ENCODE results near the gene ACADS.
A peak's percentile ranks its signal among the peaks of the same experiment; 100 is the strongest.

The ACADS gene, protein sequence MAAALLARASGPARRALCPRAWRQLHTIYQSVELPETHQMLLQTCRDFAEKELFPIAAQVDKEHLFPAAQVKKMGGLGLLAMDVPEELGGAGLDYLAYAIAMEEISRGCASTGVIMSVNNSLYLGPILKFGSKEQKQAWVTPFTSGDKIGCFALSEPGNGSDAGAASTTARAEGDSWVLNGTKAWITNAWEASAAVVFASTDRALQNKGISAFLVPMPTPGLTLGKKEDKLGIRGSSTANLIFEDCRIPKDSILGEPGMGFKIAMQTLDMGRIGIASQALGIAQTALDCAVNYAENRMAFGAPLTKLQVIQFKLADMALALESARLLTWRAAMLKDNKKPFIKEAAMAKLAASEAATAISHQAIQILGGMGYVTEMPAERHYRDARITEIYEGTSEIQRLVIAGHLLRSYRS

DNA sequence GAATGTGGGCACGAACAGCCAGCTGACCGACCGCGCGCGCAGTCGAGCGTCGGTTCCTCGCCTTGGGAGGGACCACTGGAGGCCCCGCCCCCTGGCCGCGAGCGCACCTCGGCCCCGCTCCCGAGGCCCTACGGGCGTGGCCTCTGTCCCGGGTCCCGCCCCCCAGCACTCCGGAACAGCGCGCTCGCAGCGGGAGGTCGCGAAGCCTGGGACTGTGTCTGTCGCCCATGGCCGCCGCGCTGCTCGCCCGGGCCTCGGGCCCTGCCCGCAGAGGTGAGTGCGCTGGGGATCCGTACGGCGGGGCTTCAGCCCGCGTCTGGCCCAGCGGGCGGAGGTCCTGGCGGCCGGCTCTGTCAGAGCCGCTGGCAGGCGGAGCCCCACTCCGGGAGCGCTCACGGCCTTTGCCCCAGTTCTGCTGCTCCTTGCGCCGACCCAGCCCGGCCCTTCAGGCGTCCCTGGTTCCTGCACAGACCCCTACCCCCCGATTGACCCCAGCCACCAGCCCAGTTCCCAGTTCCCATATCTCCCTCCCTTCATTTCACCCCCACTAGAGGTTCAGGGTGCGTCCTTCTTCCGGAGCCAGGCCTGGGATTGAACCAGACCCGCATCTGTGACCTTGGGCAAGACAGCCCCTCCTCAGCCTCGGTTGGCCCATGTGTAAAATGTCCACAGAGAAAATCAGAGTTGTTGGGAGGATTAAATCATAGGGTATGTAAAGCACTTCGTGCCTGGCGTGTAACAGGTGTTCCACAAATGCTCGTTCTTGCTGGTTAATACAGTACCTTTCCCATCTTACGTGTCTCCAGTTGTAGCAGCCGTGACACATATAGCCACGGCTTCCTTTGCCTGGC lies at the start of gene ACADS:
TSS of gene ACADS (plus strand) at position 168 of the 851 bp plus-strand sequence. CDS start at position 228, 60 bp downstream.
- peak; percentile 36 to 45 for DNase-seq (ENCODE audit: low read depth in 2 of 2)

- no peak for DNase-seq (ENCODE audit: low read depth in 2 of 2)
These were observed 47.7 kb upstream of the ACADS start for GRCh38 chr12:120677765-120678473.

- no peak for DNase-seq (ENCODE audit: low read depth in 2 of 2)
These were observed 47.1 kb upstream of the ACADS start for GRCh38 chr12:120678572-120678971.

DNA sequence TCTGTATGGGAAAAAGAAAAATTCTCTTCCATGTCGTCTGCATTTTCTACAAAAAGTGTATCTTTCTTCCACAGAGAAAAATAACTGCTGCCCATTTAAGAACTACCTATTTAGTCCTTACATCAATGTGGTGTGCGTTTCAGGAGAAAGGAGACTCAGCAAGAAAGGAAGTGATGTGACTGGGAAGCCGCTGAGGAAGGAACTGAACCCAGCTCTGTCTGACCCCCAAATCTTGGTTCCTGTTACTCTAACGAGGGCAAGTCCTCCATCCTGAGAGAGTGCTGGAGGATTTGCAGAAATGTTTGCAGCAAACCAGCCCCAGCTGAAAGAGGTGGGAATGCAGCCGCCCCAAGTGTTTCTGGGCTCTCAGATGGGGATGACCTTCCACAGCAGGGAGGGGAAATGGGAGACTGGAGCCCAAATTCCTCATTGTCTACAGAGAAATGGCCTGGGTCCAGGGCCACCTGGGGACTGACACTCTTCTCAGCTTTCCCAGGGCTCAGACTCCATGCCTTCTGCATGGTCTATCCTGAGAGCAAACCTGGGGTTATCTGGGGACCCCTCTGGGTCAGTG lies 45.4 kb upstream of the ACADS start:
- DNase-seq (ENCODE audit: low read depth in 2 of 2), result no peak

- DNase-seq (ENCODE audit: low read depth in 2 of 2), result no peak
These were observed 41.1 kb upstream of the ACADS start for GRCh38 chr12:120684523-120684932.

DNA sequence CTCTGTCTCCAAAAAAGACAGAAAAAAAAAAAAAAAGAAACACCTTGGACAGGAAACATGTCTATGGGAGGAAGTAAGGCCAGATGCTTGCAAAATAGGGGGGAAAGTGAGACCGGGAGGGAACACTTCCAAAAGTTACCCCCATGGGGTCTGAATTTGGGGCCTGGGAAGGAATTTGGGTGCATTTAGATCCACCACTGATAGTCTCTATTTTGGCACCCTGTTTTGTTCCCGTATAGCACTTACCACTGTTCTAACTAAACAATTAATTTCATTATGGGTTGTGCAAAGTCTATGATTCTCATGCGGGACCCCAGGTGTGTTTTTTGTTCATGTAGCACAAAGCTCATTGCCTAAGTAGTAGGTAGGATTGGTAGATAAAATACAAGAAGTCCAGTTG lies 40.1 kb upstream of the ACADS start:
- no peak for DNase-seq (ENCODE audit: low read depth in 2 of 2)

DNA sequence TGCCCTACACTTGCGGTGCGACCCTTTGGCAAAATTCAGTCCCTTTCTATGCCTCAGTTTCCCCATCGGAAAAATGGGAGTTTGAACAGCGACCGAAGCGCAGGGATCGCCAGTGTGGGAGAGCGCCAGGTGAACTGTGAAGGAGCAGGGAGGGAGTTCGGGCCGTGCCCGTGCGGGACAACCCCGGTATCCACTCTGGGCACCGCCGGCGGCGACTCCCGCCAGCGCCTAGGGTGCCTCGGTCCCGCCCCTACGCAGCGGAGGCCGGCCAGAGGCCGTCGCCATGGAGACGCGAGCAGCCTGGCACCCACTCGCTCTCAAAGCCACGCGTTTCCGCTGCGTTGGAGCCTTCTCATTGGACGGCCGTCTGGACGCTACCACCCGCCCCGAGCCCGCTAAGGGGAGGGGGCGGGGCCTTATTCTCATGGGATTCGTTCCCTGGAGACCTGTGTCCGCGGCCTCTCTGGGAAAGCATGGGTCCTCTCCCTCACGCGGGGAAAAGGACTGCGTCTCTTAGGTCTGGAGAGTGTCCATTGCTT lies 39.4 kb upstream of the ACADS start:
- peak; percentile 91 to 92 for DNase-seq (ENCODE audit: low read depth in 2 of 2)

DNA sequence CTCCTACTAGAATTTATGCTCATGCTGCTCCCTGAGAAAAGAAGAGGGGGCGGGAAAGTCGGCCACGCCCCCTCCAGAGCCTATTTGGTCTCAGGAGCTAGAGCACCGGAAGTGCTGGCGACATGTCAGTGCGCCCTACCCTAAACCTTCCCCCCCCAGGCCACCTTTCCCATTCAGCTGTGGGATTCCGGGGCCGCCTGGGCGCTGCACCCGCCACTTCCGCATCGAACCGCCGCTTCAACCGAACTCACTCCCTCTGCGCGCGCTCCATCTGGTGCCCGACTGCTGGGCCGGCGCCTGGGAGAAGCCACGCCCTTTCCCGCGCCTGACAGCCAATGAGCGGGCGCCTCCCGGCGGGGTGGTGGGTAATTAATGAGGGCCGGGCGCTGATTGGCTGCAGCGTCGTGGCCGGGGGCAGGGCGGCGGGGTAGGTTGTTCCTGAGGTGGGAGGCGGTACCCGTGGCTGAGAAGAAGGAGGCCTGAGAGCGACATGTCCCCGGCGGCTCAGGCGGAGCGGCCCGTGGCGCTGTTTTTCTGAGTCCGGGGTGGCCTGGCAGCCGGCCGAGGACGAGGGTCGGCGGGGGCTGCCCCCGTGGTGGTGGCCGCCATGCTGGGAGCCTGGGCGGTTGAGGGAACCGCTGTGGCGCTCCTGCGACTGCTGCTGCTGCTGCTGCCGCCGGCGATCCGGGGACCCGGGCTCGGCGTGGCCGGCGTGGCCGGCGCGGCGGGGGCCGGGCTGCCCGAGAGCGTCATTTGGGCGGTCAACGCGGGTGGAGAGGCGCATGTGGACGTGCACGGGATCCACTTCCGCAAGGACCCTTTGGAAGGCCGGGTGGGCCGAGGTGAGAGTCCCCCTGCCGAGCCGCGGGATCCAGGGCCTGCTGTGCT lies 38.7 kb upstream of the ACADS start, which contains the start of gene MLEC:
TSS of gene MLEC (plus strand) at position 460 of the 888 bp plus-strand sequence. CDS start at position 608, 148 bp downstream.
- DNase-seq (ENCODE audit: low read depth in 2 of 2), result peak; percentile 97

DNA sequence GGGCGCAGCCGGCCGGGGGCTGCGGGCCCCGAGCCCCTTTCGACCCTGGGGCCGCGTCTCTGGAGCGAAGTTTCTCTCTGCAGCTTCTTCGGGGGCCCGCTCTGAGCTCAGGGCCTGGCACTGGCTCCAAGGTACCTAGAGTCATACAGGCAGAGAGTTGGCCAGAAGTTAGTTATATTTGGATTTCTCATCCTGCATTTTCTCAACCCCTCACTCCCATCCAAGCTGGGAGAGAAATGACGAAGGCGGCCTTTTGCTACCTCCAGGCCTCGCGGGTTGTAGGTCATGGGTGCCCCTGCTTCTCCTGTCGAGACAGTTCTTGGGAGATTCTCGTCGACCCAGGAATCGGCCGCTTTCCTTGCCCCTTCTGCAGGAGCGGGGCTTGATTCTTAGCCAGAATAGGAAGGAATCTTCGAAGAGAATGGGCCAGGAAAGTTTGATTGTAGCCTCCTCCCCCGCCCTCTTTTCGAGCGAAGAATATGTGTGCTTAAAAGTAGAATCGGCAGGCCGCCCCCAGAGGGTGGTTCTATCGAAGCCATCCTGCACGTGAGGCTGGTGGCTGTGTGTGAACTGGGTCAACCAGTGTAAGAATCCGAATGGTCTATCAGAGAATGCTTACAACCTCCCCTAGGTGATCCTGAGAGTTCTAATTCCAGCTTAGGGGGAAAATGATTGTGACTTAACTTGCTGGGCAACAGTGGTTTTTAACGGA lies 37.9 kb upstream of the ACADS start:
- no peak for DNase-seq (ENCODE audit: low read depth in 2 of 2)

DNA sequence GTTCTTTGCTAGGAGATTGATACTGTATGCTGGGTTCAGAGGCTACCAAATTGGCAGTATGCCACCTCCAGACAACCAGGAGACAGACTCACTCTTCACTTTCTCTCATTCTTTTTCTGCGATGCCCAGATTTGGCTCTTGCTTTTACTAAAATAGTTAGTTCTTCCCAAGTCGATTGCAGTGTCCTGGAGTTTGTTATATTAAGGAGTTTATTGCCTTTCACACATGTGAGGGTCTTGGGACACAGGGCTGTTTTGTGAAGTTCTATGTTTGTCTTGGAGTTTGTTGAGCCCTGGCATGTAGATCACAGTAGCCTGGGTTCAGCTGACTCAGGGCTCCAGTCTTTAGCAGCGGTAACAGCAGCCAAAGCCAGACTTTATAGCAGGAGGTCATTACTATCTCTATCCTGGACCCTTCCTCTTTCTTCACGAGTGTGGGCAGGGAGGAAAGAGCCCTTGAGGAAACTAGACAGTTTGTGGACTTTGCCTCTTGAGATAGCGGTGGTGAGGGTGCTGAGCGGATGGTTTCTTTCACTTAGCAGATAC lies 37.0 kb upstream of the ACADS start:
- no peak for DNase-seq (ENCODE audit: low read depth in 2 of 2)

GRCh38 chr12:120689397-120690082 lies 36.1 kb upstream of the ACADS start:
- no peak for DNase-seq (ENCODE audit: low read depth in 2 of 2)

DNA sequence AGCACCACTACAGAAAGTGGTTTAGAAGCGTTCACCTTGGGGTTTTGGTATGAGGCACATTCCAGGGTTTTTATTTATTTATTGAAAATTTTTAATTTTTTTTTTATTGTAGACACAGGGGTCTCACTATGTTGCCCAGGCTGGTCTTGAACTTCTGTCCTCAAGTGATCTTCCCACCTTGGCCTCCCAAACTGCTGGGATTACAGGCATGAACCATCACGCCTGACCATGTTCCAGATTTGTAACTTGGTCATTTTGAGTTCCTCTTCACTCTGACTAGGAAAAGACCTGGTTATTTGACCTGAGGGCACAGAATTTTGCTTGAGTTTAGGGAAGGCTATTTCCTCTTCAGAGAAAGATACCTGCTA lies 35.6 kb upstream of the ACADS start:
- DNase-seq (ENCODE audit: low read depth in 2 of 2), result no peak

DNA sequence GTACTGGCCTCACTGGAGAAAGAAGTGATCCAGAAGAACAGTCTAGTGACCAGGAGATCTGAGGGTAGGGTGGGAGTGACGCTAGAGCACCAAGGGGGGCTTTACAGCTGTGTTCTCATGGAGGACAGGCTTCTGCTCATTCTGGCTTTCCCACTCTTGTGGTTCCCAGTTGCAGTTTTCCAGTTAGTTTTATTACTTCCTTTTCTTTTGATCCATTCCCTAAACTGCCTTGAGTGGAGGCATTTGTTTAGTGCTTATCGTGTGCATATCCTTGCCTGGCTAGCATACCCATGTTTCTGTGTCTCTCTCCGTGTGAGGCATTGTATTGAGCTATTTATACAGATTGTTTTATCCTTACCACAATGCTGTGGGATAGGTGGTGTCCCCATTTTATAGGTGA lies 34.6 kb upstream of the ACADS start:
- DNase-seq (ENCODE audit: low read depth in 2 of 2), result no peak

DNA sequence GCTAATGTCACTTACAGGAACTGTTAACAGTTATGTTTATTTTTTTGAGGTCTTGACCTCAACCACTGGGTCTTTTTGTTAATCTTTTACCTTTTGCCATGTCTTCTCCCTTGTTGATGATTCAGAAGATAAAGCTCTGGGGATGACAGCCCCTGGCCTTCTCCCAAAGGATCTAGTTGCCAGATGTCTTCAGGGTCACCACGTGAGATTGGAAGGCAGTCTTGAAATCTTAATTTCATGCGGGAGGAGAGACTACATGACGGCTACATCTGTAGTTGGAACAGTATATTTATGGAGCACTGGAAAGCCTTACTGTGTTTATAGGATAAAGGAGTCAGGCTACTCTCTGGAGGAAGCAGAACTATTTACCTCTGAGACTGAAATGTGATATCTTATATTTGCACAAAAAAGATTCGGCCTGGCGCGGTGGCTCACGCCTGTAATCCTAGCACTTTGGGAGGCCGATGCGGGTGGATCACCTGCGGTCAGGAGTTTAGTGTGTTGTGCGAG lies 33.0 kb upstream of the ACADS start:
- no peak for DNase-seq (ENCODE audit: low read depth in 2 of 2)

GRCh38 chr12:120693848-120694247 lies 31.8 kb upstream of the ACADS start:
- no peak for DNase-seq (ENCODE audit: low read depth in 2 of 2)

- DNase-seq (ENCODE audit: low read depth in 2 of 2), result no peak
These were observed 29.0 kb upstream of the ACADS start for GRCh38 chr12:120696626-120697025.

DNA sequence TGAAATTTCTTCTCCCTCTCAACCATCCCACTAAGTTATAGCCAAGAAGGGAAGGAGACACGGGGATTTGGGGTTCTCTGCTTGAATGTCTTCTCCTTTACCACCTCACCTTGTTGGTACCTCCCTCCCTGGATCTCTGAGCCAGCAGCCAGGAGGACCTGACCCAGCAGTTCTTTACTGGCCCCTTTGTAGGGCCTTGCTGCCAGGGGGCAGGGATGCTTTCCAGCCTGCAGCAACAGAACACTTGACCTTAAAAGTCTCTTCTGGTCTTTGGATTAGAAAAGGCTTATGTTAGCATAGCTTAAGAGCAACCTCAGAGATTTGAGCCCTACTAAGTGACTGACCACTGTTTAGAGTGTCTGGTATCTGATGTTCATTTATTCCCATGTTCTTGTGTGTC lies 28.3 kb upstream of the ACADS start:
- no peak for DNase-seq (ENCODE audit: low read depth in 2 of 2)

DNA sequence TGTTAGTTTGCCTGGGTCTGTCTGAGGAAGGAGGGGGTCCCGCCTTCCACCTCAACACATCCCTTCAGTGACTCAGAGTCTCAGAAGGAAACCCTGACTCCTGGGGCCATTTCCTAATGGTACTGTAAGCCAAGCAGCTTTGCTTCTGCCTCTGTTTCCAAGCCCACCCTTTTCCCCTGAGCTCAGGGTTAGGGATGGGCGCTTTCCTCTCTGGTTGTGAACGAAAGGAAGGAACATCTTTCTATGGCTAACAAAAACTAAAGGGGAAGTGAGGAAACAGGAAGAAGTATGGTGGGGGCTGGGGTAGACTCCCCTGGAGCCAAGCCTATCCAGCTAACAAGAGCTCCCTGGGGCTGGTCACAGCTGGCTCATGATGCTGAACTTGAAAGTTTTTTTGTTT lies 27.0 kb upstream of the ACADS start:
- no peak for DNase-seq (ENCODE audit: low read depth in 2 of 2)

DNA sequence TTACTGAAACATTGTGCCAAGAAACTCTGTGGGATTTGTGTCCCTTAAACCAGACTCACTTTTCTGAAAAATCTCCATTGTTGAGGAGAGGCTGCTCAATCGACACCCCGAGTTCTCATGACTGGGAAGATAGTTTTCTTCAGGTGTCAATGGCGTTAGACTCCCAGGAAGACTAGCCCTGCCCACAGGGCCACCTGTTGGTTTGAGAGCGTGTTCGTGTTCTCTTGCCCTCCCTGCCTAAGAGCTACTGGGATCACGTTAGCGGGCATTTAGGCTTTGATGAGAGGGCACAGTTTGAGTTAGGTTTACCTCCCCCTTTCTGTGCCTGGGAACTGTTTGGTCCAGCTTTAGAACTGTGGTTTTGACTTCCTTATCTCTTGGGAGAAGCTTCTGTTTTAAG lies 26.1 kb upstream of the ACADS start:
- no peak for DNase-seq (ENCODE audit: low read depth in 2 of 2)

All from fibroblast of skin of left quadriceps (primary cell).